ENCODE data around the gene PDGFRA. TPM values are rescaled to one million over a fixed set of nuclear protein-coding genes. Genes with fewer than 3 reads are reported as not detected.

The PDGFRA gene
- not detected for polyA plus RNA-seq (2012; ENCODE audit: insufficient read depth, insufficient read length)

DNA sequence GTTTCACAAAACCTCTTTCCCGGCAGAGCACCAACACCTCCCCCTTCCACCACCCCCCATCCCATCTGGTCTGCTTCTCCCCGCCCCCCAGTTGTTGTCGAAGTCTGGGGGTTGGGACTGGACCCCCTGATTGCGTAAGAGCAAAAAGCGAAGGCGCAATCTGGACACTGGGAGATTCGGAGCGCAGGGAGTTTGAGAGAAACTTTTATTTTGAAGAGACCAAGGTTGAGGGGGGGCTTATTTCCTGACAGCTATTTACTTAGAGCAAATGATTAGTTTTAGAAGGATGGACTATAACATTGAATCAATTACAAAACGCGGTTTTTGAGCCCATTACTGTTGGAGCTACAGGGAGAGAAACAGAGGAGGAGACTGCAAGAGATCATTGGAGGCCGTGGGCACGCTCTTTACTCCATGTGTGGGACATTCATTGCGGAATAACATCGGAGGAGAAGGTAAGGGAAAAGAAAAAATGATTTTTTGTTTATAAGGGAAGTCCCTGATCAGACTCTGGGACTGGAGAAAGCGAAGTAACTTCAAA is at the start of gene PDGFRA:
PDGFRA (plus strand) TSS at position 333 of the 541 bp plus-strand sequence. CDS start 29,476 bp downstream, outside the sequence.
- DNase-seq (ENCODE audit: low read depth, low spot score): no peak
- no peak within 1 kb of the TSS for H3K4me3 ChIP-seq (ENCODE audit: low read length)

DNA sequence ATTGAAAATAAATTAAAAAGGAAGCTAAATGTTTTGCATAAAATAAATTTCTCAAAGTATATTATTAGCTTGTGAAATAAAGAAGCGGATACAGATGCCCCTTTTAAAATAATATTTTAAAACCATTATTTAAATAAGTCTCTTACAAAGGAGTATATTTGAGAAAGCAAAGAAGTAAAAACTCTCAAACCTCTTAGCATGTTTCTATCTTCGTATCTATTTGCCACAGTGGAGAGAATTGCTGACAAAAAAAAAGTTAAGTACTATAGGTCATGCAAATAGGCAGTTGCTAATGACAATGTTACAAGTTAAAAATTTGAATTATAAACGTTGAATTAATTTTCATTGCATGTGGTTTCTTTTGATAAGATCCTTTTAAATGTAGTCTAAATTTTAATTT is 44.5 kb upstream of the PDGFRA start:
- DNase-seq (ENCODE audit: low read depth, low spot score): no peak
- H3K4me3 ChIP-seq (ENCODE audit: low read length): no peak overlapping the region

DNA sequence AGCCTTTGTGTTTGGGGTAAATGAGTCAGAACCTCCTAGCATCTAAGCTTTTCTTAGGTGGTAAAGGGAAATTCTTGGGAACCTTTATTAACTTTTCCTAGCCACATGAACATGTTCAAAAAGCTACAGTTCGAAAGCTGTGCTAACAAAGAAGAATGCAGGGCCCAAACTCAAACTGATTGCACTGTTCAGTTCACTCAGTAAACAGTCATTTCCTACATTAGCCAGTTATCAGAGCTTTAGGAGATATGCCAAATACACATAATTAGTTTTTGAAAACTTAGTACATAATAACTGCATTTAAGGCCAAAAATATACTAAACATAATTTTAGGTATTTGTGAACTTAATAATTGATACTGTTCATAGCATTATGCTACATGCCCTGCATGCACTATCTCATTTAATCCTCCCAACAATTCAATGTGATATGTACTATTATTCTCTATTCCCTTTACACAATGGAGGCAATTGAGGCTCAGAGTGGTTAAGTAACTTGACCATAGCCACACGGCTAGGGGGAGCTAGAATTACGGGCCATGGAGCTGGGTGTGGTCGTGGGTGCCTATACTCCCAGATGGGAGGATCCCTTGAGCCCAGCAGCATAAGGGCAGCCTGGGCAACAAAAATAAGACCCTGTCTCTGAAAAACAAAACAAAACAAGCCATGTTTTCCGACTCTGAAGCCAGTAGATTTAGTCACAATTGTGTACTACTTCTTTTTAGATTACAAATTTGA is 43.9 kb upstream of the PDGFRA start:
- no peak for DNase-seq (ENCODE audit: low read depth, low spot score)
- no peak overlapping the region for H3K4me3 ChIP-seq (ENCODE audit: low read length)

DNA sequence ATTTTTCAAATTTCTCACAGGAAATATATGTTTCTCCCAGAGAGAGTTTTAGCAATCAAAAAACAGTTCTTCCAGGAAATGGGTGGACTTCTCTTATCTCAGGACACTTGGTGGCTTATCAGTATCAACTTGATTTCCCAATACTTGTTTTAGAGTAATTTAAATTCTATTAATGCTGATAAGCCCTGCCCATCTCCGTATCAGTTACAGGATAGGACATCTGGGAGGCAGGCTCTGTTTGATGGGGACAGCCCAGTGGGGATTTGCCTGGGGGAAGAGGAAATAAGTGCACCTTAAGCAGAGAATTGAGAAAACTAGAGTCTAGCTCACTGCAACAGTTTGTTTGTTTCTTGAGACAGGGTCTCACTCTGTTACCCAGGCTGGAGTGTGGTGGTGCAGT is 43.2 kb upstream of the PDGFRA start:
- H3K4me3 ChIP-seq (ENCODE audit: low read length): no peak overlapping the region
- no peak for DNase-seq (ENCODE audit: low read depth, low spot score)

DNA sequence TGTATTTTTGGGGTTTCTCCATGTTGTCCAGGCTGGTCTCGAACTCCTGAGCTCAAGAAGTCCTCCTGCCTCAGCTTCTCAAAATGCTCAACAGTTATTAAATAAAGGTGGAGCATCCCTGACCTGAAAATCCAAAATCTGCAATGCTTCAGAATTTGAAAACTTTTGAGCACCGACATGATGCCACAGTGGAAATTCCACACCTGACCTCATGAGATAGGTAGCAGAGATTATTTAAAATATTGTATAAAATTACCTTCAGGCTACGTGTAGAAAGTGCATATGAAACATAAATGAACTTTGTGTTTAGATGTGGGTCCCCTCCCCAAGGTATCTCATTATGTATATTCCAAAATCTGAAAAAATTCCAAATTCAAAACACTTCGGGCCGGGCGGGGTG is 42.7 kb upstream of the PDGFRA start:
- H3K4me3 ChIP-seq (ENCODE audit: low read length): no peak overlapping the region
- DNase-seq (ENCODE audit: low read depth, low spot score): no peak

DNA sequence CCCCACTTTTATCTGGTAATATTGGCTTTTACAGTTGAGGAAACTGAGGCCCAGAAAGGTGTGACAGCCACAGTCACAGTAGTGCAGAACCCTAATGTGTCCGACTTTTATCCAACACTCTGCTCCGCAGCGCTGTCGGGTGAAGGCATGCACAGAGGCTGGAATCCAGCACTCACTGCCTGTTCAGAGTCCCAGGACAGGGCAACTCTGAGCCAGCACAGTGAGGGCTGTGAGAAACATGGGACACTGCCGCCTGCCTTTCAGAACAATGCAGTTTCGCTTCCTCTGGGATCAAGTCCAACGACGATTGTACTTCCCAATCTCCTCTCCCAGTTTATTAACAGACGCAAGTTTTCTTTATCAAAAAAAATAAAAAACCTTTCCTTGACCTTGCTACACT is 41.9 kb upstream of the PDGFRA start:
- no peak for DNase-seq (ENCODE audit: low read depth, low spot score)
- no peak overlapping the region for H3K4me3 ChIP-seq (ENCODE audit: low read length)

DNA sequence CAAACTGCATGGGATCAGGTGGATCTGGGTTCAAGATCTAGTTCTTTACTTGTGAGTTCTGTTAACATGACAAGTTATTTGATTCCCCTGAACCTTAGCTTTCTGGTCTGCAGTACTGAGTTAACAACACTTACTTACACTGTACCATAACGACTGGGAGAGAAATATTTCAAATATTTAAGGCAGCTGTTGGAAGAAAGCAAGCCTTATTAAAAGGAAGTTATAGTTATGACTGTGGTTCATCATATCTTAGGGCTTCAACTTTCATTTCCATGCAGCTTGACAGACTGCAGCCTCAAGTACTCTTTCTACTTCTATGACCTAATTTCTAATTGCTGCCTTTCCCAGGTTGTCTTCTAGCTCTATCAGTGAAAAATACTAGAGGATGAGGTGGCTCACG is 40.0 kb upstream of the PDGFRA start:
- no peak for DNase-seq (ENCODE audit: low read depth, low spot score)
- no peak overlapping the region for H3K4me3 ChIP-seq (ENCODE audit: low read length)

DNA sequence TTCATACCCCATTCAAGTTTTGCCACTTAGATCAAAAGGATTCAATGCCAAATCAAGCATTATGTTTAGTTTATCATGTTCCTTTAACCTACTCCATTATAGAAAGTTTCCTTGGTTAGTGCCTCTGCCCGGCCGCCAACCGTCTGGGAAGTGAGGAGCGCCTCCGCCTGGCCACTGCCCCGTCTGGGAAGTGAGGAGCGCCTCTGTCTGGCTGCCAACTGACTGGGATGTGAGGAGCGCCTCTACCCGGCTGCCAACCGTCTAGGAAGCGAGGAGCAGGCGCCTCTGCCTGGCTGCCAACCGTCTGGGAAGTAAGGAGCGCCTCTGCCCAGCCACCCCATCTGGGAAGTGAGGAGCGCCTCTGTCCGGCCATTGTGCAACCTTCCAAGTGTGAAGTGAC is 36.3 kb upstream of the PDGFRA start:
- H3K4me3 ChIP-seq (ENCODE audit: low read length): no peak overlapping the region
- no peak for DNase-seq (ENCODE audit: low read depth, low spot score)

DNA sequence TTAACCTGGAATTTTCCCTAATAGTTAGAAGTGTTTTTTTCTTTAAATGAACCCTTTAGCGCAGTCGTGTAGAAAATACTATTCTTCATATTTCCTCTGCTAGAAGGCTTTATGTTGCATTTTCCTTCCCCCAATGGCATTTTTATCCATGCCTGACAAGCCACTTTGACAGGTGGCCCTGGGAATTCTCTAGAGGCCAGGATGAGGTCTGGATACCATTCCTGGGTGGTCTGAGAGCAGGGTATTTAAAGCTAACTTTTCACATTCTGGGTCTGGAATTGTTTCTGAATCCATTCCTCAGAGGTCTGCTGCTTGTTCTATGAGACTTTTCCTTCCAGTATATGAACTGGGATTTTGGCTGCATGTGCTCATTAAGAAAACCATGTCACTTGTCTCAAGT is 31.2 kb upstream of the PDGFRA start:
- no peak for DNase-seq (ENCODE audit: low read depth, low spot score)
- H3K4me3 ChIP-seq (ENCODE audit: low read length): no peak overlapping the region

DNA sequence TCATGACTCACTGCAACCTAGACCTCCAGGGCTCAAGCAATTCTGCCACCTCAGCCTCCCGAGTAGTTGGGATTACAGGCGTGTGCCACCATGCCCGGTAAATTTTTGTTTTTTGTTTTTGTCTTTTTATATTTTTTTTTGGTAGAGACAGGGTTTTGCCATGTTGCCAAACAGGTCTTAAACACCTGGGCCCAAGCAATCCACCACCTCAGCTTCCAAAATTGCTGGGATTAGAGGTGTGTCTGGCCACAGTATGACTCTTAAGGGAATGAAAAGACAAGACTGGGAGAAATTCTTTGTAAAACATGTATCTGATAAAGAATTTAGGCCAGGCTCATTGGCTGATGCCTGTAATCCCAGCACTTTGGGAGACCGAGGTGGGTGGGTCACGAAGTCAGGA is 29.2 kb upstream of the PDGFRA start:
- no peak for DNase-seq (ENCODE audit: low read depth, low spot score)
- H3K4me3 ChIP-seq (ENCODE audit: low read length): no peak overlapping the region

DNA sequence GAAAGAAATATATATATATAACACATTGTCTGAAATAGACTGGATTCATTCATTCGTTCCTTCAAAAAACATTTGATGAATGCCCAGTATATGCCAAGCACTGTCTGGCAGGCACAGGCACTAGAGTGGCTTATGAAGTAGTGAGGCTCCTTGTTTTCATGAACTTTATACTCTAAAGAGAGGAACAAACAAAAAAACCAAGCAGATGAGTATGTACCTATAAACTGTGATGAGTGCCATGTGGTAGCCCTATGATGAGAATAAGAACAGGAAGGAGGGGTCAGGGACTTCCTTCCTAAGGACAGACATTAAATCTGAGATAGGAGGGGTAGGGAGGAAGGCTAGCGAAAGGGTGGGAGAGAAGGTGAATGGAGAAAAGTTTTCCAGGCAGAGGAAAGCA is 19.5 kb upstream of the PDGFRA start:
- H3K4me3 ChIP-seq (ENCODE audit: low read length): no peak overlapping the region
- DNase-seq (ENCODE audit: low read depth, low spot score): no peak

DNA sequence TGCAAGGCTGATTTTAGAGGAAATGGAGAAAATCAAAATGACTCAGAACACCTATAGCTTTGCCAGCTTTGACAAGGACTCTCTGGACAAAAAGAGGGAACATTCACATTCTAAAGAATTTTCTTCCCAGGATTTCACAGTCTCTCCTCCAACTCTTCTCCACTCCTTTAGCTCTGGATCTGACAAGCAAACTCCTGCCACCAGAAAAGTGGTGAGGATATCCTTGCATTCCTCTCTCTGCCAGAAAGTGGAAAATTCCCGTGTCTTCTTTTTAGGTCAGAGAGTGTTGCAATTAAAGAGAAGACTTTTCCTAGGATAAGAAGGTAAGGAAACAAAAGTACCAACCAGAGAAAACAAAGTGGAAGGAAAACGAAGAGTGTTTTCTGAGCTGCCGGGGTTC is 16.1 kb upstream of the PDGFRA start:
- H3K4me3 ChIP-seq (ENCODE audit: low read length): no peak overlapping the region
- no peak for DNase-seq (ENCODE audit: low read depth, low spot score)

DNA sequence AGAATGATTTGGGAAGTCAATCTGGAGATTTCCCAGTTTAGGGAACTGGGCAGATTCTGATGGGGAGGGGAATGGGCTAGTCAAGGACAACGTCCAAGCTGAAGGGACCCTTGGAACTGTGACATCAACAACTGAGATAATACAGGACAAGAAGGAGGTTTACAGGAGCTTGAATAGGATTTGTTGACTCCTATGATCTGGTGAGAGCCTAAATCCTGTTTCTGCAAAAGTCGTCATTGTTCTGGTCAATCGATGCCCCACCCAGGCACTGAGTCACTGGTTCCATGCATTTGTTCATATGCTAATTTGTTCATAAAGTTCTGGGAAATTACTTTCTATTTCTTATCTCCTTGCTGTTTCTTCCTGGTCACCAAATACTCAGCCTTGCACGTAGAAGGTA is 15.3 kb upstream of the PDGFRA start:
- no peak overlapping the region for H3K4me3 ChIP-seq (ENCODE audit: low read length)
- DNase-seq (ENCODE audit: low read depth, low spot score): no peak

DNA sequence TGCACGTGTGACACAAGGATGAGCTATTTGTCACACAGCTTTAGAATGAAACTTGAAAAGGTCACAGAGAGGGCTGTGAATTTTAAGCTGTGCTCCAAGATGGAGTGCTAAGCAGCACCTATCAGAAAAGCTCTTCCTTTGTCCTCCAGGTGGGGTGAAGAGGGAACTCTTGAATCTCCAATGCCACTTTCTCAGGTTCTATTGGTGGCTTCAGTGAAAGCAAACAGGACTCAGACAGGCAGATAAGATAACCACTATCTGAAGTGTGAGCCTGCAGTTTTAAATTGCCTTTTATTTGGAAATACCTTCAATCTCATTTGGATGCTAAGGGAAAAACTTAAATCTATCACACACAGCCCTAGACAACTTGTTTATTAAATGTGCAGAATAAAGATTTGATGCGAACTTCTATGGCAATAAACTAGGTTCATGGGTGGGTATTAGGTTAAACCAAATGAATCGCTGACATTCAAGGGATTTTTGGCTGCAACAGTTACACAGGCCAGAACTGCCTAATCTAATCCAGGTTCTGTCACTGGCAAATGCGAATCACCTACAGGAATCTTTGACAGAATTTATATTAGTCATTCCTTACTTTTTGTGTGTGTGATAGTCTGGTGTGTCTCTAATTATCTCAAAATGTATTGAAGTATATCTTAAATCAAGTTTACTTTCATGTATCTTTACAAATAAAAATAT is 13.6 kb upstream of the PDGFRA start:
- no peak overlapping the region for H3K4me3 ChIP-seq (ENCODE audit: low read length)
- no peak for DNase-seq (ENCODE audit: low read depth, low spot score)

DNA sequence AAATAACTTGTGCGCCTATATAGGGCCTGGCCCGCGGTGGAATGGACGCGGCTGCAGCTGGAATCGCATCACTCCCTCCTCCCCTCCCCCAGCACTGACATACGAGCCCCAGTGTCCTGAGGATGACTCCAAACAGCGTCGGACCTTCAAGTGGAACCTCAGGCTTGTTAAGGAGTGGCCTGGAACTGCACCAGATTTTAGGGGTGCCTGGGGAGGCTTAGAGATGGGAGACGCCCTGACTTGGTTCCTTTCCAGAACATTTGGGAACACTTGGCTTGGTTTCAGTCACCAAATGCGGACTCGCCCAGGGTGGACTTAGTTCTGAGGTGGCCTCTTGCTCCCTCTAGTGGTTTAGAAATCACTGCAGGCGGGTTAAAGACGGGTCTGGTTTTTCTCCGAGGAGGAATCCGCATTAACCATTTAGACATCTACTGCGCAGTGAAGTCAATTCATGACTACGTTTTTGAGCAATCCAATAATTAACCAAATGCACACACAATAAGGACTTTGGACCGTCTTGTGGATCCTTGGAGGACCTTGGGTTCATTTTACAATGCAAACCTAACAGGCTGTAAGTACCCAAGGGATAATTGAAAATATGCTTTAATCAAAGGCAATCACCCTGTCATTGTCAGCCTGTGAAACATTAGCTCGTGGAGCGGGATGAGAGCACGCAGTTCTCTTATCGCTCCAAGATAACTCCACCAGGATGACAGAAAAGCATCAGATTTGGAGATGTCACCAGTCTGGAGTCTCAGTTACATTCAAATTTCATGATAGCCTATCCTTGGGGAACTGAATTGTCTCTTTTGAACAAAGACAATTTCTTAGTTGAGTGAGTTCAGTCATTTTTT is 11.2 kb upstream of the PDGFRA start:
- peak; percentile 59 for DNase-seq (ENCODE audit: low read depth, low spot score)

DNA sequence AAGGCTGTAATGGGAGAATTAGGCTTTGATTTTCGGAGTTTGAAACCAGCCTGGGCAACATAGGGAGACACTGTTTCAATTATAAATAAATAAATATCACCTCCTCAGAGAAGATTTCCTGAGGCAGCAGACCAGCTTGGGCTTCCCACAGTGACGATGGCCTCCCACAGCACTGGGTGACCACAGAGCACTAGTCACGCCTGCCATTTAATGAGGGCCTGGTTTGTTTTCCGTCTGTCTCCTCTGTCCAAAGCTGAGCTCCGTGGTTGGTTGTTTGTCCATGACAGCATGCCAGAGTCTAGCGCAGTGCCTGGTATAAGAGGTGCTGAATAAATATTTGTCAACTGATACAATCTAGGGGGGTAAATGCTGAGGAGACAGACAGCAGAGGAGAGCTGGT is 10.4 kb upstream of the PDGFRA start:
- DNase-seq (ENCODE audit: low read depth, low spot score): no peak
- no peak overlapping the region for H3K4me3 ChIP-seq (ENCODE audit: low read length)

More for the DNA sequence above, 11.2 kb upstream of the PDGFRA start:
- peak overlapping the region; percentile 45 for H3K4me3 ChIP-seq (ENCODE audit: low read length)

DNA sequence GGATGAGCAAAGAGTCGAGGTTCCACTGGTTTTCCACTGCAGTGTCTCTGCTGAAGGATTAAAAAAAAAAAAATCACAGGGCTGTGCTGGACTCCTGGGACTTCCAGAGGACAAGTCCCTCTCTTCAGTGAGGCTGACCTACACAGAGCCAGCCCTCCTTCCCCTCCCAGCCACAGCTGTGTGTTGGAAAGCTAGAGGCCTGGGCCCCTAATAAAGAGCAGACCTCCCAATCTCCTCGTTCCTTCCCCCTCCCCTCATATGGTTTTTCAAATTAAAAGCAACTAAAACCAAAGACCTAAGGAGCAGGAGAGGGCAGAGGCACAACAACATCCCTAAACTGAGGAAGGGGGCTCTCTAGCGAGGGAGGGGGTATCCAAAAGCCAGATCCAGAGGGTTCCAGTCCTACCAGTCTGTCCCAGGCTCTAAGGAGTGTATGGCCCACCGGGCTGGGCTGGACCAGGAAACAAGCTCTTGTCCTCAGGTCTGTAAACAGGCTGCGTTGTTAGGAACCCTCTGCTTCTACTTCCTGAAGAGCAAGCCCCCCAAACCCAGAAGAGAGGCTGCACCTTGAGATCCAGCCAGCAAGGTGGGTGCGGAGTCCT is 4.0 kb upstream of the PDGFRA start:
- DNase-seq (ENCODE audit: low read depth, low spot score): no peak
- no peak overlapping the region for H3K4me3 ChIP-seq (ENCODE audit: low read length)

DNA sequence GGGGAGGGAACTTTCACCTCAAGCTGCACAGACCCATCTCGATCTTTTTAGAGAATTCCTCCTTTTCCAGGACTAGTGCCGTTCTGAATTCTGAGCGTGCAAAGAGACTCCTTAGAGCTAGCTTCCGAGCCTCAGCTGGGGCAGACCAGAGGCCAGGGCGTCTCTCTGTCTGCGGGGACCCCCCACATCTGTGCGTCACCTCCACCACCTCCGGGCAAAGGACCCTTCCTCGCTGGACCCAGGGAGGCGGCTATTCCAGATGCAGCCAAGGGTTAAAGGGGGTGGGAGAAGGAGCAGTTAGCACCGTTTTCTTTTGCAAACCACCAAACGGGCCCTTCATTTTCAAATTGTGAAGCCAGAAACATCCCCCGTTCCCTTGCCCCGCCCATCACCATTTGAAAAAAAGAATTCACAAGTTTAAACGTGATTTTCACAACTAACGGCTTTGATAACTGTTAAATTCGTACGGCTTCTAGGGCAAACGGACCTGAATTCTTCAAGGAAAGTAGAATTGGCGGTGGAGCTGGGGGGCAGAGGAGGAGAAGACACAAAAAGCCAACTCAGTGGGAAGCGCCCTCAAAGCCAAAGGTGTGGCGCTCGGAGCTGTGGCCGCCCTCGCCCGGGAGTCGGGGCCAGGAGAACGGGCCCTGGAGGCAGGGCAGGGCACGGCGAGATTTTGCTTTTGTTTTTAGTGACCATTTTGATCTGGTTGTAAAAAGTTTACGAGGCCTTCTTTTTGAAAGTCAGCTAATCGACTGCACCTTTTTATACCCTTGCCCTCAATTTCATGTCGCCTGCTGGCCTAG is 3.3 kb upstream of the PDGFRA start:
- DNase-seq (ENCODE audit: low read depth, low spot score): no peak
- H3K4me3 ChIP-seq (ENCODE audit: low read length): no peak overlapping the region
